ENCODE data around the gene HEPACAM2. TPM values are rescaled to one million over a fixed set of nuclear protein-coding genes. Genes with fewer than 3 reads are reported as not detected.

HEPACAM2 gene
- total RNA-seq, 2 donors from 2014 or later, result 0.55 TPM; not detected in 1

DNA sequence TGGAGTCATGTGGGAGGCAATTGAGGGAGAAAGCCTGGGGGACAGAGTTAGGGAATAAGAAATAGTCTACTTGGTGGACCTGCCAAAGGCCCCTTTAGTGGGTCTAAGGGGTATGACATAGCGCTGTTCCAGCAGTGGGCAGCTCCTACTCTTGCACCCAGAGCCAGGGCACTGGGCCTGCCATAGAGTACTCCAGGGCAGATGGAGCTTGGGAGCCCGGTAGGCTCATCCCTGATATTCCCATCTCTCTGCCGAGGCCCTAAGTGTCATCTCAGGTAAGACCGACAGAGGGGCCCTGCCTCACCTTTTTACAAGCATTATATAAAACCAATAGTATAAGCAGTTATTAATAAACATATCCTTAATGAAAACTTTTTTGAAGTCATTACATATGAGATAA is 87.7 kb downstream of the HEPACAM2 start:
- Mint-ChIP-seq H3K27ac (no peak overlapping the region), H3K36me3 (peaks cover 41 to 44% of the 10 kb centered on the region in 2 donors), H3K9me3 (peaks cover 25 to 26% of the 10 kb centered on the region in 2 donors)
- DNase-seq (ENCODE audit: low spot score in 2 of 2) (no peak), ATAC-seq (no peak)

Other genes with a start within 250 kb of the HEPACAM2 start
- 10 to 100 TPM in 1 of 2 donors, 1 to 10 TPM in 1; 6.8 to 16.3 TPM for gene SAMD9, start 108.5 kb downstream of the HEPACAM2 start, total RNA-seq
- gene SAMD9L, start 78.1 kb downstream of the HEPACAM2 start, total RNA-seq, result 10 to 100 TPM in 1 of 2 donors, 1 to 10 TPM in 1; 9.3 to 35.2 TPM
- 10 to 100 TPM; 18.8 to 41.6 TPM for gene VPS50, start 5.9 kb upstream of the HEPACAM2 start, total RNA-seq